Transverse colon (tissue), 3 donors: ENCODE results near the gene STAMBPL1.

Experiments used
- EP300 ChIP-seq: sonication (generic); formaldehyde crosslinking; IDR thresholded peaks from one replicate; pipeline ENCODE4 v1.6.1; 2017; ENCODE audit warnings: antibody characterized with exemption, low read depth
- POLR2AphosphoS5 ChIP-seq, 3 donors: sonication (generic); formaldehyde crosslinking; IDR thresholded peaks; one replicate each; pipeline ENCODE4 v1.6.1; 2016; ENCODE audit warnings: antibody characterized with exemption in 3 of 3

- no peak for TF ChIP-seq EP300
- no peak for TF ChIP-seq POLR2AphosphoS5 (IDR thresholded peaks at IDR 0.05)
Measured at GRCh38 chr10:88890681-88891381, 10.8 kb downstream of the STAMBPL1 start.
